CD1c-positive myeloid dendritic cell (primary cell): ENCODE measurements around the gene RUNDC1.
"Not testable (repeated sequence)": the region's sequence is repeated elsewhere in the genome, so short reads cannot be mapped to it uniquely, and the experiment has no call there.

Experiments used
- DNase-seq: peaks from one replicate; pipeline ENCODE4 v3.0.0-alpha.2; 2016; ENCODE audit errors: extremely low spot score

Gene RUNDC1

GRCh38 chr17:42980274-42980765, at the start of gene RUNDC1:
Gene RUNDC1, plus strand, starts transcription at chr17:42980565. Its CDS starts 12 bp downstream, at chr17:42980577.
- peak; percentile 96 for DNase-seq

DNA sequence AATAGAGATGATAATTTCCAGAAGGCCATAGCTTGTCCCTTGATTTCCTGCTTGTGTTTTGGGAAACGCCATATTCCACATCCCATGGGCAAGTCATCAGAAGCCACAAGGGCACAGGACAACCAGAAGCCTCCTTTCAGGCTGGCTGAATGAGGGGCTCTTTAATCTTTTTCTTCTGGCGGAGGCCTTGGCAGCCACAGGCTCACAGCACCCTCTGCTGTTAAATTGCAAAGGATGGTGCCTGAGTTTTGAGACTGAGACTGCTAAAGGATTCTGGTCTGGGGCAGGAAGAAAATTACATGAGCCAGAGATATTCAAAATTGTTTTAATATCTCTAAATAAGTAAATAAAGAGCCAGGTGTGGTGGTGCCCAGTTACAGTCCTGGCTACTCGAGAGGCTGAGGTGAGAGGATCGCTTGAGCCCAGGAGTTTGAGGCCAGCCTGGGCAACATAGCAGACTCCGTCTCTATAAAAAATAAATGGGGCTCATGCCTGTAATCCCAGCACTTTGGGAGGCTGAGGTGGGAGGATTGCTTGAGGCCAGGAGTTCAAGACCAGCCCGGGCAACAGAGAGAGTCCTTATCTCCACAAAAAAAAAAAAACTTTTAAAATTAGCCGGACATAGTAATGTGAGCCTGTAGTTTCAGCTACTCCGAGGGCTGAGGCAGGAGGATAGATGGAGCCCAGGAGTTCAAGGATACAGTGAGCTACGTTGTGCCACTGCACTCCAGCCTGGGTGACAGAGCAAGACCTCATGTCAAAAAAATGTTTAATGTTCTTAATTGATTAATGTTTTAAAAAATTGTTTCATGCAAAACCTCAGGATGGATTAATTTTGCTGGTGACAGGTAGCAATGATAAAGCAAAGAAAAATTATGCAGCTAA, 42.4 kb upstream of the RUNDC1 start:
- DNase-seq = peak; percentile 49

- DNase-seq = no peak
These were observed 36.2 kb upstream of the RUNDC1 start for GRCh38 chr17:42944211-42944610.

DNA sequence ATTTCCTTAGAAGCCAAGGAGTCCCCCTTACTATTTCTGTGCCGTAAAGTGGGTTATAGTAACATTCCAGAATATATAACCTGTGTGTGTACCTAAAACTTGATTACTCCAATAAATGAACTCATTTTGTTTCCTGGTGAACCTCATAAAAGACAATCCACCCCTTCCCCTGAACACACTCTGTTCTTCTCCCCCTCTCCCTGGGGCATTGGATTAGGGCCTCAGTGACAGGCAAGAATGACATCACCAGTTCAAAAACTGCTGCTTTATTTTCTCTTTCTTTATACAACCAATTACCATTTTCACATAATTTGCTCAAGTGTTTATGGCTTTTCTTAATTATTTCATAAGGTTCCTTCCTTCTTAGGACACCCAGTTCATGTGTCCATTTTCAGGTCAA, 33.6 kb upstream of the RUNDC1 start:
- DNase-seq = no peak

DNA sequence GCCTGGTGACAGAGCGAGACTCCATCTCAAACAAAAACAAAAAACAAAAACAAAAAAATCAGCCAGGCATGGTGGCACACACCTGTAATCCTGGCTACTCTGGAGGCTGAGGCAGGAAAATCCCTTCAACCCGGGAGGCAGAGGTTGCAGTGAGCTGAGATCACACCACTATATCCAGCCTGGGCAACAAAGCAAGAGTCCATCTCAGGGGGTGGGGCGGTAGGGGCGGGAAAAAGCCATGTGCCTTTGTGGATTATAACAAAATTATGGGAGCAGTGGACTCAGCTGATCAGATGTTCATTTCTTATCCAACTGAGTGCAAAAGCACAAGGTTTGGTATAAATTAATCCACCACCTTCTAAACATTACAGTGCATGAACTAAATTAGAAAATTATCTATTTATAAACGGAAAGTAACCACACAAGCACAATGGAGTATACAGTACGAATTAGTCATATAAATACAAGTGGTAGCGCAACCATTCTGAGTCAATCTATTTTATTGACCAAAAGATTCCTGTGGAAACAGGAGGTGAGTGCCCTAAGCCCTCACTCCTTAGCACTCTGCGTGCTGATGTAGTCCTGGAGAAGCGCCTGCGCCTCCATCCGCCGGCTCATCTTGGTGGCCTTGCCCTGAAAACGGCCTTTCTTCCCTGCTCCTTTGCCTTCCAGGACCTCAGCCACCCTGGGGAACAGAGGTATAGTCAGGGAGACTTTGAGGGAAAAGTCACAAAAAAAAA, 30.2 kb upstream of the RUNDC1 start:
- DNase-seq = no peak

DNA sequence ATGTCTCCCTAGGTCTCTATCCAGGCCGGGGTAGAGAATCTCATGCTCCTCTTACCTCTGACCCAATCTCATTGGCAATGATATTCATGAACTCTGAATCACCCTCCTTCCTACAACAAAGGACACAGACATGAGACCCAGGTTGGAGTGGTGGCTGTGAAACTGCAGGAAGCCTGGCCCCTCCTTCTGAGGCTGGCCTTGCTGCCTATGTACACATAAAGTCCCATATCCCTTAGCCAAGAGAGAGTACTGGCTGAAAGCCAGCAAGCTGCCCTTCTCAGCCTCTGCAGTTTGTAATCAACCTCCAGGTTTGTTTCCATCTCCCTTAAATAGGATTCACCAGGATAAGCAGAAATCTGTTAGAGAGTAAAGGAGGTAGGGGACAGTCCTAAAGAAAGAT, 26.7 kb upstream of the RUNDC1 start:
- DNase-seq = no peak

DNA sequence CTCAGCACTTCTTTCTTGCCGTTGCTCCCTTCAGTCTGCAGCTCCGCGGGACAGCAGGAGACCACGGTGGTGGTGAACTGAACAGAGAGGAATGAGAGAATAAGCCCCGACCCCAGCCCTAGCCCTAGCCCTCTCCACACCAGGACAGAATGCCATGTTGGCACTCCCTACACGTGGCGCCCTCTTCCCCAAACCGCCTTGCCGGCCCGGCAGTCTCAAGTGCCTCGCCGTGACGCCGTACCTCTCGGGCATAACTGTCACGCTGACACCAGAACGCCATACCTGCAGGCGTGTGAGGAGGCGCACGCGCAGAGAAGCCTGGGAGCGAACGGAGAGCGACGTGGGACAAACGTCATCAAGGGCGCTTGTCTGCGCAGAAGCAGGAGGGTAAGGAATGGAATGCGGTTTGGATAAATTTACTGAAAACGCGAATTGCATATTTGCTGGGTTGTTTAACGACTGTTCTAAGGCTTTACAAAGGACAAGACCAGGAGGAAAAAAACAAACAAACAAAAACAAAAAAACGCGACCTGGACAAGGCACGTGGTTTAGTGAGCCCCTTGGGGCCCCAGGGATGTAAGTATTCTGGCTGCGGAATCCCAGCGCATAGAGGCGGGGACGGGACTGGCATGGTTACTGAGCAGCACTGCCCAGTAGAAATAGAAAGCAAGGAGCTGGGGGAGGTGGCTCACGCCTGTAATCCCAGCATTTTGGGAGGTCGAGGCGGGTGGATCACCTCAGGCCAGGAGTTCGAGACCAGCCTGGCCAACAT, 16.0 kb upstream of the RUNDC1 start, which contains the start of gene AARSD1:
Gene AARSD1 (minus strand): TSS at position 294 of the 772 bp plus-strand sequence. CDS start 14 bp downstream, at position 280.
- peak; percentile 96 for DNase-seq

DNA sequence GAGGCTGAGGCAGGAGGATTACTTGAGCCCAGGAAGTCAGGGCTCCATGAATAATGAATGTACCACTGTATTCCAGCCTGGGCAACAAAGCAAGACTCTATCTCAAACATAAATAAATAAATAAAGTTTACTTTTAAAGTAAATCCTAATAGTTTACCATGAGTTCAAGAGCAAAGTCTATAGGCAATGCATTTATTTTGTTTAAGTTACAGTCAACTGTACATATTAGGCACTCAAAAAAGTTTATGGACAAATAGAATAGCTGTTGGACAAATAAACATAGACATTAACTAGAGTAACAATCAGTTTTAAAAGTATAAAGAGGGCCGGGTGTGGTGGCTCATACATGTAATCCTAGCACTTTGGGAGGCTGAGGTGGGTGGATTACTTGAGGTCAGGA, 12.4 kb upstream of the RUNDC1 start:
- DNase-seq = no peak

GRCh38 chr17:42969001-42969581, 11.3 kb upstream of the RUNDC1 start:
- no peak for DNase-seq

DNA sequence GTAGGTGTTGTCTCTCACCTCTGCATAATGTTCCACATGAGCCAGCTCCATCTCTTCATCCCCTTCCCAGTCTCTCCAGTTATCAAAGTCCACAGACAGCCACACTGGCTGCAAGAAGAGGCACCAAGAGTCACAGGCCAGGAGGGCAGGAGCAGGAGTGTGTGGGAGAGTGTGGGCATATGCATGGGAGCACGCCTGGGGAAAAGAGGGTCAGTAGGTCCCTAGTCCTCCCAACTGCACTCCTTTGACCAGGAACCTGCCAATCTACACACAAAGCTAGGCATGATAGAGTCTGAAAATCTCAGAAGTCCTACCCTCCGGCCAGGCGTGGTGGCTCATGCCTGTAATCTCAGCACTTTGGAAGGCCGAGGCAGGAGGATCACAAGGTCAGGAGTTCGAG, 8.8 kb upstream of the RUNDC1 start:
- no peak for DNase-seq

DNA sequence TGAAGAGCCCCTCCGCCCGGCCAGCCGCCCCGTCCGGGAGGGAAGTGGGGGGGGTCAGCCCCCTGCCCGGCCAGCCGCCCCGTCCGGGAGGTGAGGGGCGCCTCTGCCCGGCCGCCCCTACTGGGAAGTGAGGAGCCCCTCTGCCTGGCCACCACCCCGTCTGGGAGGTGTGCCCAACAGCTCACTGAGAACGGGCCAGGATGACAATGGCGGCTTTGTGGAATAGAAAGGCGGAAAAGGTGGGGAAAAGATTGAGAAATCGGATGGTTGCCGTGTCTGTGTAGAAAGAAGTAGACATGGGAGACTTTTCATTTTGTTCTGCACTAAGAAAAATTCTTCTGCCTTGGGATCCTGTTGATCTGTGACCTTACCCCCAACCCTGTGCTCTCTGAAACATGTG, 7.0 kb upstream of the RUNDC1 start:
- DNase-seq = not testable (repeated sequence)

- no peak for DNase-seq
These were observed 5.1 kb upstream of the RUNDC1 start for GRCh38 chr17:42975265-42975664.

DNA sequence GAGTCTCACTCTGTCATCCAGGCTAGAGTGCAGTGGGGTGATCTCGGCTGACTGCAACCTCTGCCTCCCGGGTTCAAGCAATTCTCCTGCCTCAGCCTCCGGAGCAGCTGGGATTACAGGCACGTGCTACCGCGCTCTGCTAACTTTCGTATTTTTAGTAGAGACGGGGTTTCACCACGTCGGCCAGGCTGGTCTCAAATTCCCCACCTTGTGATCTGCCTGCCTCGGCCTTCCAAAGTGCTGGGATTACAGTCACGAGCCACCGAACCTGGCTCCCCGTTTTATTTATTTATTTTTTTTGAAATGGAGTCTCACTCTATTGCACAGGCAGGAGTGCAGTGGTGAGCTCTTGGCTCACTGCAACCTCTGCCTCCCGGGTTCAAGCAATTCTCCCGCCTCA, 4.7 kb upstream of the RUNDC1 start:
- DNase-seq = not testable (repeated sequence)

GRCh38 chr17:42979511-42980273, 673 bp upstream of the RUNDC1 start, which contains the start of gene PTGES3L:
Gene PTGES3L, minus strand, starts transcription at chr17:42980080. Its CDS starts 27 bp downstream, at chr17:42980053.
- DNase-seq = peak; percentile 49

DNA sequence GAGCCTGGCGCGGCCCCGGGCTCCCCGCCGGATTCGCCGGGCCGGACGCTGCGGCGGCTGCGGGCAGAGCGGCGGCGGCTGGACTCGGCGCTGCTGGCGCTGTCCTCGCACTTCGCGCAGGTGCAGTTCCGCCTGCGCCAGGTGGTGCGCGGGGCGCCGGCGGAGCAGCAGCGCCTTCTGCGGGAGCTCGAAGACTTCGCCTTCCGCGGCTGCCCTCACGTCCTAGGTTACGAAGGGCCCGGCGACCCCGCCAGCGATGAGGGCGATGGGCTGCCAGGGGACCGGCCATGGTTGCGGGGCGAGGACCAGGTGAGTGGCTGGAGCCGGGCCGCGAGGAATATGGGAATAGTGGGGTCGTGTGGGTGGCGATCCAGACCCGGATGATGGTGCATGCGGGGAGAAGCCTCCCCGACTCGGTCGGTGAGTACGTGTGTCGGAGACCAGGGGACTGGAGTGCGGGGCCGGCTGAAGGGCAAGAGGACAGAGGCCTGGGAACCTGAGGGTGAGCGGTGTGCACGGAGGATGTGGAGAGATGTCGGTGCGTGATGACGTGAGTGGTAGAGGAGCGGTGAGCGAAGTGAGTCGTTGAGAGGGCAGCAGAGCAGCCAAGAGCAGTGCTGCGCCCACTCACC, 517 bp downstream of the RUNDC1 start:
- DNase-seq = peak; percentile 50

DNA sequence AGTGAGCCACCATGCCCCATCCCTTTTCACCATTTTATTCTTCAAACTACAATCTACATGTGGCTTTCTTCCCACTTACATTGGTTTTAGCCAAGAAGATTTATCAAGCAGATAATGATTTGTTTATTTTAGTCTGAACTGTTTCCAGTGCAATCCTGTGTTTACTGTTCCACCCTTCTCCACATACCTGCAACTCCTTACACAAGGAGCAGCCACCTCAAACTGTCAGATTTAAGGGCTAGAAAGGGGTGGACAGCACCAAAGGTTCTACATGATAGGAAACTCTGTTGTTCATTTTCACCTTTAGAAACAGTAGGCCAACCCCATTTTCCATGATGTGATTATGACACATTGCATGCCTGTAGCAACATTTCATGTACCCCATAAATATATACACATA, 1.9 kb downstream of the RUNDC1 start:
- no peak for DNase-seq

DNA sequence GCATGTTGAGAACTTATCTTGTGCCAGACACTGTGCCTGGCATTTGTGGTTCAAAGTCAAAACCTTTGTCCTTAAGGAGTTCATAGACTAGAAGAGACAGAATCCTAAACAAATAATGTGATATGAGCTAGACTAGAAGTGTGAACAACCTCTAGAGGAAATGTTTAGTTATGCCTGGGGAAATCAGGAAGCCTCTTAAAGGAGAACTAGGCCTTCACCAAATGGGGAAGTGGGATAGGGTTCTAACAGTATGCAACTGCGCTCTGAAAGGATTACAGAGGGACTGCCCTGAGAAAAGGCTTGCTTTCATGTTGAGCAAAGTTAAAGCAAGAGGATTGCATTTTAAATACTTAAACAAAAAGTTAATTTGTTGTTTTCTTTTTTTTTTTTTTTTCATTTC, 4.9 kb downstream of the RUNDC1 start:
- peak; percentile 88 for DNase-seq

- no peak for DNase-seq
These were observed 8.8 kb downstream of the RUNDC1 start for GRCh38 chr17:42989141-42989540.

- no peak for DNase-seq
These were observed 9.6 kb downstream of the RUNDC1 start for GRCh38 chr17:42989726-42990652.
